Lower leg skin (tissue), 4 donors: ENCODE results near the gene POU5F2. TPM values are rescaled to one million over a fixed set of nuclear protein-coding genes. Genes with fewer than 3 reads are reported as not detected.

ENCODE experiments used
- DNase-seq, 2 donors: peaks; one replicate each; pipeline ENCODE4 v3.0.0-alpha.2; 2019; ENCODE audit warnings: low spot score in 2 of 2
- H3K4me3 ChIP-seq: fragments of 200-600 bp; sonication (generic); 2 replicates; pipeline ENCODE4 v1.5.1; 2017; ENCODE audit warnings: mild to moderate bottlenecking, low read depth; ENCODE audit not compliant: poor library complexity, severe bottlenecking
- POLR2A ChIP-seq, 2 donors: fragments of 450-650 bp; IDR thresholded peaks; one replicate each; pipeline ENCODE4 v1.6.1; 2016 to 2017; ENCODE audit warnings: antibody characterized with exemption in 2 of 2, mild to moderate bottlenecking in 1 of 2, moderate library complexity in 1 of 2
- whole genome bisulfite sequencing, 2 donors: methylation state at CpG; one replicate each; pipeline ENCODE4 v1.1.5; 2018; 5-methylcytosine and 5-hydroxymethylcytosine counted together
- intact Hi-C: fragments of 100-400 bp; cut with DNase I; formaldehyde crosslinking; loops from one replicate; pipeline ENCODE4 v1.15.0; 2023; ENCODE audit warnings: low total_unique reads
- total RNA-seq, 4 donors: library from RNA; depleted of rRNA; stranded (reverse); fragments of >200 nt; gene quantifications; one replicate each; pipeline ENCODE4 v1.1.0, GENCODE V29; 2016
- TF ChIP-seq, protein P1 (sequence below), 3 donors: fragments of 450-650 bp; IDR thresholded peaks; one replicate each; pipeline ENCODE4 v1.5.1; 2016; ENCODE audit warnings: antibody characterized with exemption in 3 of 3, mild to moderate bottlenecking in 3 of 3, moderate library complexity in 2 of 3

Gene POU5F2
- total RNA-seq, 4 donors from 2014 or later, result 0.59 to 2.7 (median 0.85) TPM

GRCh38 chr5:93782978-93783377 is 41.6 kb upstream of the POU5F2 start:
- 94% methylated on average over 1 of the region's 1 CpG for WGBS, 2 donors
- no peak for DNase-seq
- intact Hi-C loops, result no loop called here
- no peak overlapping the region for H3K4me3 ChIP-seq
- TF ChIP-seq, protein P1, sequence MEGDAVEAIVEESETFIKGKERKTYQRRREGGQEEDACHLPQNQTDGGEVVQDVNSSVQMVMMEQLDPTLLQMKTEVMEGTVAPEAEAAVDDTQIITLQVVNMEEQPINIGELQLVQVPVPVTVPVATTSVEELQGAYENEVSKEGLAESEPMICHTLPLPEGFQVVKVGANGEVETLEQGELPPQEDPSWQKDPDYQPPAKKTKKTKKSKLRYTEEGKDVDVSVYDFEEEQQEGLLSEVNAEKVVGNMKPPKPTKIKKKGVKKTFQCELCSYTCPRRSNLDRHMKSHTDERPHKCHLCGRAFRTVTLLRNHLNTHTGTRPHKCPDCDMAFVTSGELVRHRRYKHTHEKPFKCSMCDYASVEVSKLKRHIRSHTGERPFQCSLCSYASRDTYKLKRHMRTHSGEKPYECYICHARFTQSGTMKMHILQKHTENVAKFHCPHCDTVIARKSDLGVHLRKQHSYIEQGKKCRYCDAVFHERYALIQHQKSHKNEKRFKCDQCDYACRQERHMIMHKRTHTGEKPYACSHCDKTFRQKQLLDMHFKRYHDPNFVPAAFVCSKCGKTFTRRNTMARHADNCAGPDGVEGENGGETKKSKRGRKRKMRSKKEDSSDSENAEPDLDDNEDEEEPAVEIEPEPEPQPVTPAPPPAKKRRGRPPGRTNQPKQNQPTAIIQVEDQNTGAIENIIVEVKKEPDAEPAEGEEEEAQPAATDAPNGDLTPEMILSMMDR (IDR thresholded peaks at IDR 0.05), result no peak
- TF ChIP-seq POLR2A (IDR thresholded peaks at IDR 0.05), result no peak

- DNase-seq, result no peak
- 89% methylated on average over 3 of the region's 3 CpGs for WGBS, 2 donors
- TF ChIP-seq, protein P1 (IDR thresholded peaks at IDR 0.05), result no peak
- no peak for TF ChIP-seq POLR2A (IDR thresholded peaks at IDR 0.05)
- H3K4me3 ChIP-seq, result no peak overlapping the region
- intact Hi-C loops, result no loop called here
Measured at GRCh38 chr5:93777620-93778019, 36.2 kb upstream of the POU5F2 start.

DNA sequence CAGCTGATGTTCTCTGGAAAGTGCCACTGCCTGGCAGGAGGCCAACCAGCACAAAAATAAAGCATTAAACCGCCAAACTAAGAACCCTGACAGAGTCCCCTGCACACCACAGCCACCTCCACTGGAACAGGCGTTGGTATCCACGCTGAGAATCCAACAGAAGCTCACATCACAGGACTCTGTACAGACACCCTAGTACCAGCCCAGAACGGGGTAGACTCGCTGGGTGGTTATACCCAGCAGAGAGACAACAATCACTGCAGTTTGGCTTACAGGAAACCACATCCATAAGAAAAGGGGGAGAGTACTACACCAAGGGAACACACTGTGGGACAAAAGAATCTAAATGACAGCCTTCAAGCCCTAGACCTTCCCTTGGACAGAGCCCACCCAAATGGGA is 15.0 kb upstream of the POU5F2 start:
- intact Hi-C loops, result no loop called here
- DNase-seq, result no peak
- 94 to 96% methylated on average over 5 of the region's 5 CpGs for WGBS, 2 donors
- no peak overlapping the region for H3K4me3 ChIP-seq
- TF ChIP-seq POLR2A (IDR thresholded peaks at IDR 0.05), result no peak
- TF ChIP-seq, protein P1 (IDR thresholded peaks at IDR 0.05), result no peak

GRCh38 chr5:93755716-93756115 is 14.3 kb upstream of the POU5F2 start:
- no peak for DNase-seq
- no peak overlapping the region for H3K4me3 ChIP-seq
- intact Hi-C loops, result no loop called here
- WGBS, 2 donors, result 89 to 92% methylated on average over 10 of the region's 10 CpGs
- TF ChIP-seq, protein P1 (IDR thresholded peaks at IDR 0.05), result no peak
- TF ChIP-seq POLR2A (IDR thresholded peaks at IDR 0.05), result no peak

GRCh38 chr5:93748875-93749397 is 7.5 kb upstream of the POU5F2 start:
- 90 to 97% methylated on average over 1 of the region's 1 CpG for WGBS, 2 donors
- intact Hi-C loops, result no loop called here
- no peak for TF ChIP-seq POLR2A (IDR thresholded peaks at IDR 0.05)
- TF ChIP-seq, protein P1 (IDR thresholded peaks at IDR 0.05), result no peak
- no peak overlapping the region for H3K4me3 ChIP-seq
- no peak for DNase-seq

GRCh38 chr5:93746406-93747056 is 5.1 kb upstream of the POU5F2 start:
- H3K4me3 ChIP-seq, result no peak overlapping the region
- intact Hi-C loops, result no loop called here
- TF ChIP-seq, protein P1 (IDR thresholded peaks at IDR 0.05), result no peak
- no peak for DNase-seq
